ENCODE data around the gene HENMT1. TPM values are rescaled to one million over a fixed set of nuclear protein-coding genes. Genes with fewer than 3 reads are reported as not detected.
A peak's percentile ranks its signal among the peaks of the same experiment; 100 is the strongest.

HENMT1 gene
- total RNA-seq, 1 donor from 2014 or later = 2.2 TPM

DNA sequence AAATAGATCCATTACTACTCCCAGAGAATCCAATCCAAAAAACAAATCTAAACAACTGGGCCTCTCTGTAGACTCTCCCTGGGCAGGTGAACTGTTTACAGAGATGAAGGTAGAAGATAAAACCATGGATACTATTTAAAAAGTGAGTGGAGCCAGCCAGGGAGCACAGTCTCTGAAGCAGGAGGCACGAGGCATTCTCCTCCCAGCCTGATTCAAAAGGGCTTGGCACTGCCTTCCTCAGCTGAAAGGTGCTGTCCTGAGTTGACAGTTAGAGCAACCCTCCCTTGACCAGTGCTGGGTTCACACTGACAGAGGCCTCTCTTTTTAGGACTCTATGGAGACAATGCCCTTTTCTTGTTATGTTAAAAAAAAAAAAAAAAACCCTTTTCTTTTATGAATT is 36.8 kb downstream of the HENMT1 start:
- no peak for ATAC-seq

DNA sequence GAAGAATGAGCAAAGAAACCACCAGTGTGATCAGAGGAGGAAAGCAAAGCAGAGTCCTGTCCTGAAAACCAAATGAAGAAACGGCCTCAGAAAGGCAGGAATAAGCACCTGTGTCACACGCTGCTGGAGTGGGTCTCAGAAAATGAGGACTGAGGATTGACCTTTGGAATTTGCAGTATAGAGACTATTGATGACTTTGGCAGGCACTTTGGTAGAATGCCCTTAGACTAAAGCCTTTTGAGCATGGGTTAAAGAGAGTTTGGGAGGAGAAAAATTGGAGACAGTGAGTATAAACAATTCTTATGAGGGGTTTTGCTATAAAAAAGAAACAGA is 43.2 kb downstream of the HENMT1 start:
- no peak for ATAC-seq

DNA sequence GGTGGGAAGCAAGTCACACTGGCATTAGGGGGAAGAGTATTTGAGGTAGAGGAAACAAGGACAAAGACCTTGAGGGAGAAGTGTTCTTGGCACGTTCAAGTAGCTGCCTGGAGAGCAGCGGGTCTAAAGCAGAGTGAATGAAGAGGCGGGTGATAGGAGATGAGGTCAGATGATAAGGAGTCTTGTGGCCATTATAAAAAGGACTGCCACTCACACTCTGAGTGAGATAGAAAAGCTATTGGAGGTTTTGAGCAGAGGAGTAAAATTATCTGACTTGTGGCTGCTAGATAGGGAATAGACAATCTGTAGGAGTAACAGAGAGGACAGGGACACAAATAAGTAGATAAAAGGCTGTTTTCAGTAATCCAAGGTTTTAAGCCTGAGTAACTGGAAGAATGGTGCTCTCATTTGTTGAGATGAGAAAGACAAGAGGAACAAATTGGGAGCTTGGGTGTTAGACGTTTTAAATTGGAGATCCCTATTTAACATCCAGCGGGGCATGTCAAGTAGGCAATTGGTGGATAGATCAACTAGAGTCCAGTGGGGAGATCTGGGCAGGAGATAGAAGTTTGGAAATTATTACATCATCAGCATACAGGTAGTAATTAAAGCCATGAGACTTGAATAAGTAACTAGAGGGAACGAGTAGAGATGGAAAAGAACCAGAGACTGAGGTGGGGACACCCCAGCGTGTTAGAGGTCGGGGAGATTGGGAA is 43.7 kb downstream of the HENMT1 start:
- ATAC-seq = no peak

DNA sequence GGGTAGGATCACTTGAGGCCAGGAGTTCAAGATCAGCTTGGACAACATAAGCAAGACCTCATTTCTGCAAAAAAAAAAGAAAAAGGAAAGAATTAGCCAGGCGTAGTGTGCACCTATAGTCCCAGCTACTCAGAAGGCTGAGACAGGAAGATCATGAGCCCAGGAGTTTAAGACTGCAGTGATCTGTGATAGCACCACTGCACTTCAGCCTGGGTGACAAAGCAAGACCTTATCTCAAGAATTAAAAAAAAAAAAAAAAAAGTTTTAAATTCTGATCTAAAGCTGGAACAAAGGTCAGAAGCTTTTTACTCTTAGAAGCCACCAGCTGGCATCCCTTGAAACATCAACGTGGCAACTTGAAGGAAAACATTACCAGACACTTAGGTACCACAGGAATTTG is 45.3 kb downstream of the HENMT1 start:
- no peak for ATAC-seq

DNA sequence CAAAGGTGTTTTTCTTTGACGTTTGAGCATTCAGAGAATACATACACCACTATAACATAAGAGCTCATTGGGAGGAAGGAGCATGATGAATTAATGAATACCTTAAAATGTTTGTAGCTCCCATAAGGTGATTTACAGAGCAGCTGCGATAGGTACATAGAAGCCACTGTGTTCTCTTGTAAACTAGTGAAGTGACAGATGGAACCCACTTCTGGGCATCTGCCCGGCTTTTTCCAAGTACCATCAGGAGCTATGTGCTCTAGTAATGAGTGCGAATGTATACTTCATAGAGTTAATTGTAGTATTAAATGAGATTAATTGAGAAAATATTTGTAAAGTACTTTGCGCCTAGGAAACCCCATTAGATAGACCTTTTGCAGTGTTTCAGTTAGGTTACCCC is 48.4 kb downstream of the HENMT1 start:
- ATAC-seq = no peak

DNA sequence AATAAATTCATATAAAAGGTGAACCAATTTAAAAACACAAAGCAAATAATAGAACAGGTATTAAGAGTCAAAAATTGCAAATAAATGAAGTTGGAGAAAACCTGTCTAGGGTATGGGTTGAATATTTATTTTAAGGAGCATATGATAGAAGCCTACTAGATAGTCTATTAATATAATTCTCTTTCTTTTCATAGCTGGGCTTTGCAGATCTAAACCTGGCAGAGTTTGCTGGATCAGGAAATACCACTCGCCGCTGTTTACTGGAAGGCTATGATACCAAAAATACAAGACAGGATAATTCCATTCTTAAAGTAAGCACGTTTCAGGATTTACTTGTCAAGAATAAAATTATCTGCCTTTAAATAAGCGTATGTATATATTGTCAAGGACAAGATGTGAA is 48.9 kb downstream of the HENMT1 start:
- ATAC-seq = no peak

DNA sequence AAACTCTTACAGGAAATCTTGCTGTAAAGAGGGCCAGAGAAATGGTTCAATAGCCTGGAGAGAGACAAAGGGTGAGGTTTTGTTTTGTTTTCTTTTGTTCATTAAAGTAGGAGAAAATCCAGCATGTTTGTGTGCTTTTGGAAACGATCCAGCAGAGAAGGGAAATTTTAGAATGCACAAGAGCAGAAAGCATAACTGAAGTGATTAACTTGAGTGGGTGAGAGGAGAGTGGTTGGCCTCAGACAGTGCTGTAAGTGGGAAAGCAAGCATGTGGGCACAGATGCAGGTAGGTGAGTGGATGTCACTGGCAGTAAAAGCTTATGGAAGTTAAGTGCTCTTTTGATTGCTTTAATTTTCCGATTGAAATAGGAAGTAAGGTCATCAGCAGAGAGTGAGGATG is 50.8 kb downstream of the HENMT1 start:
- no peak for ATAC-seq

DNA sequence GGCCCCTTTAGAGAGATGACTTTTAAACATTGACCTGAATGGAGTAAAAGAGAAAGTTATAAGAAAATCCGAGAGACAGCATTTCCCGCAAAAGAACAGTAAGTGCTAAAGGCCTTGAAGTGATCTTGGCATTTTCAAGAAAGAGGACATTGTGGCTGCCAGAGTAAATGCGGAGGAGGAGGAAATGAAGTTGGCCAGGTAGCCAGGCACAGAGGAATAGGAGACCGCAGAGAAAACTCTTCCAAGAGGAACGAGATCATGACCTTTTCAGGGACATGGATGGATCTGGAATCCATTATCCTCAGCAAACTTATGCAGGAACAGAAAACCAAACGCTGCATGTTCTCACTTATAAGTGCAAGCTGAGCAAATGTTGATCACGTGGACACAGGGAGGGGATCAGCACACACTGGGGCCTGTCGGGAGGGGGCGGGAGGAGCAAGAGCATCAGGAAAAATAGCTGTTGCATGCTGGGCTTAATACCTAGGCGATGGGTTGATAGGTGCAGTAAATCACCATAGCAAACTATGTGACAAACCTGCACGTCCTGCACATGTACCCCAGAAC is 51.3 kb downstream of the HENMT1 start:
- no peak for ATAC-seq

DNA sequence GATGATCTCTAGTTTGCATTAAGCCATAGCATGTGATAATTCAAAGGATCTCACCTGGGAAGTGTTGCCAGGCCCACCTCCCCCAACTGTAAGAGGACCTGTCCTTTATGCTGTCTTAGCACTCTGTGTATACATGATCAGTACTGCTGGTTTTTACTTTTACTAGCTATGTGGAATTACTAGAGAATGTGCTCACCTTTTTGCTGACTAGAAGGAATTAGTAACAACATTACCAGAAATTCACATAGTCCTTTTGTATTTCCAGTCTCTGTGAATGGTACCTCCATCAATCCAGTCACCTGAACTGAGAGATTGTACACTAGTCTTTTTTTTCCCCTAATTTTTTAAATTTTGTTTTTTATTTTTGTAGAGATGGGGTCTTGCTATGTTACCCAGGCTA is 54.4 kb downstream of the HENMT1 start:
- ATAC-seq = no peak

DNA sequence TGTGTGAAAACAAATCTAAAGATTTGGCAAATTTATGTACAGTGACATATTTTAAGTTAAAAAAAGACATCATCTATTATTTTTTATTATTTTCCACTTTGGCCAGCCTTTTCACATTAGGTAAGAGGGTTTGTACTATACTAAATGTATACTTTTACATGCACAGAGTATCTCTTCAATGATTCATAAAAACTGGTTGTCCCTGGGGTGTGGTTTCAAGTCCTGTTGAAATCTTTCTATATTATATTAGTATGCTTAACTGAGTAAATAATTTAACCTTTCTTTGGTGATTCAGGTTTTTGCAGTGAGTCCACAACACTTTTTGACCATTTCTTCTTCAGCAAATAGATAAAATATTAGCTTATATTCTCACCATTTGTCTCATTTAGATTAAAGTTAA is 55.3 kb downstream of the HENMT1 start:
- ATAC-seq = peak; percentile 74

DNA sequence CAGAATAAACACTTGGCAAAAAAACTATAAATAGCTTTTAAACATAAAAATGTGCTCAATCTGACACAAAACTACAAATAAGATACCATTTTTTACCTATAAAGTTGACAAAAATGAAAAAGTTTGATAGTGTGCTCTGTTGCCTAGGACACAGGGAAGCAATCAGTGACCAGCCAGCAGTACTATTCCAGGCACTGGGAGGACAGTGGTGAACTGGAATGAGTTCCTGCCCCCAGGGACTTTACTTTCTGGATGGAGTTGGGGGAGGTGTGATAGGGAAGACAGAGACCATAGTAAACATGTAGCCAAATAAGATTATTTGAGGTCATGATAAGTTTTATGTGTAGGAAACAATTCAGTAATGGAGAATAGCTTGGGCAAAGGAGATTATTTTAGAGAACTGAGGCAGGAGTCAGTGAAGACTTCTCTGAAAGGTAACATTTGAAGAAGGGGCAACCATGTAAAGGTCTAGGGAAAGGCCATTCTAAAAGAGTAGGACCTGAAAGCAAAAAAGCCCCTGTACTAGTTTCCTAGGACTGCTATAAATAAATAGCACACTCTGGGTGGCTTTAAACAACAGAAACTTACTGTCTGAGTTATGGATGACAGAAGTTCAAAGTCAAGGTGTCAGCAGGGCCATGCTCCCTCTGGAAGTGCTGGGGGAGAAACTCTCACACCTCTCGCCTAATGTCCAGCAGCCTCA is 59.0 kb downstream of the HENMT1 start:
- ATAC-seq = no peak

DNA sequence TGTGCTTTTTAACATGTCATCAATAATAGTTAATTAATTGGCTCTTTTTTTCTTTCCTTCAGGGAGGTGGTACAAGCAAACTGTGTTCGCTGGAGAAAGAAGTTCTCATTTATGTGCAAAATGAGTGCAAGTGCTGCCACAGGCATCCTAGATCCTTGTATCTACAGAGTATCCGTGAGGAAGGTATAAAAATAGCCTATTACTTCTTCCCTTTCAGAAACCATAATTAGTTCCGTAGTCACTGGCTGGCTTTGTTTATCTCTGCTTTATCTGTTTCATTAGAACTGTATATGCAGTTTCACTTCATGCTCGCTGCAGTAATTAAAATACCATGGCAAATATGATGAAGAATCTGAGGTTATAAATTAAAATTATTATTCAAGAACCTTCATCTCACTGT is 60.4 kb downstream of the HENMT1 start:
- no peak for ATAC-seq

DNA sequence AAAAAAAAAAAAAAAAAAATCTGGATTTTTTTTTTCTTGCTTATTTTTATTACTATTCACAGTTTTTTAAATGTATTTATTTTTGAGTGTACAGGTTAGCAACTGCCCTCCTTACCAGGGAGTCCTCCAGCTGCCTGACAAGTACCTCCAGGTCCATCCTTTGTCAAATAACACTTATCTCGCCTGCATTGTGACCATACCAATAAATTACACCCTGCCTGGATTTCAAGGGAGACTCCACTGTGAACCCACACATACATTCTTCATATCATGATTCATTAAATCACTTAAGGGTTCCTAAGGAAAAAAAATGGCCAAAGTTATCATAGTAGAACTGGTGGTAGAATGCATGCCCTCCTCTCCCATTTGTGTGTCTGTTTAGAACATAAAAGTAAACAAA is 62.6 kb downstream of the HENMT1 start:
- no peak for ATAC-seq

Other genes with a start within 250 kb of the HENMT1 start
- not detected for gene NBPF6, start 210.8 kb downstream of the HENMT1 start, total RNA-seq
- gene EEIG2, start 101.0 kb downstream of the HENMT1 start, total RNA-seq = 3.4 TPM
- gene PRPF38B, start 31.2 kb upstream of the HENMT1 start, total RNA-seq = 16.0 TPM
- gene FNDC7, start 51.8 kb upstream of the HENMT1 start, total RNA-seq = not detected
- gene STXBP3, start 85.6 kb upstream of the HENMT1 start, total RNA-seq = 25.5 TPM
- gene AKNAD1, start 196.0 kb upstream of the HENMT1 start, total RNA-seq = 1.00 TPM
- gene GPSM2, start 215.9 kb upstream of the HENMT1 start, total RNA-seq = 54.5 TPM